Measurements from ENCODE around the gene C11orf65.

Gene C11orf65

GRCh38 chr11:108370315-108370714, 97.0 kb downstream of the C11orf65 start:
- no peak for TF ChIP-seq CTCF (IDR thresholded peaks at IDR 0.05; ENCODE audit: low read depth, low read length)
- DNase-seq (ENCODE audit: extremely low read depth, low read depth), result no peak

GRCh38 chr11:108369064-108369463, 98.3 kb downstream of the C11orf65 start:
- DNase-seq (ENCODE audit: extremely low read depth, low read depth), result no peak
- TF ChIP-seq CTCF (IDR thresholded peaks at IDR 0.05; ENCODE audit: low read depth, low read length), result no peak

GRCh38 chr11:108368134-108368533, 99.2 kb downstream of the C11orf65 start:
- TF ChIP-seq CTCF (IDR thresholded peaks at IDR 0.05; ENCODE audit: low read depth, low read length), result no peak
- DNase-seq (ENCODE audit: extremely low read depth, low read depth), result no peak

GRCh38 chr11:108364159-108364558, 103.2 kb downstream of the C11orf65 start:
- DNase-seq (ENCODE audit: extremely low read depth, low read depth), result no peak
- TF ChIP-seq CTCF (IDR thresholded peaks at IDR 0.05; ENCODE audit: low read depth, low read length), result no peak

- no peak for TF ChIP-seq CTCF (IDR thresholded peaks at IDR 0.05; ENCODE audit: low read depth, low read length)
- no peak for DNase-seq (ENCODE audit: extremely low read depth, low read depth)
Measured at GRCh38 chr11:108351468-108351867, 115.9 kb downstream of the C11orf65 start.

GRCh38 chr11:108346451-108346850, 120.9 kb downstream of the C11orf65 start:
- no peak for TF ChIP-seq CTCF (IDR thresholded peaks at IDR 0.05; ENCODE audit: low read depth, low read length)
- DNase-seq (ENCODE audit: extremely low read depth, low read depth), result no peak

GRCh38 chr11:108345767-108346166, 121.6 kb downstream of the C11orf65 start:
- no peak for DNase-seq (ENCODE audit: extremely low read depth, low read depth)
- no peak for TF ChIP-seq CTCF (IDR thresholded peaks at IDR 0.05; ENCODE audit: low read depth, low read length)
